Stomach (tissue), 9 donors: ENCODE data around the gene NPHP4. TPM values are rescaled to one million over a fixed set of nuclear protein-coding genes. Genes with fewer than 3 reads are reported as not detected.

Source experiments
- DNase-seq, 2 donors: peaks; one replicate each; pipeline versions ENCODE4 v3.0.0 to v3.0.0-alpha.2; 2013 to 2019
- H3K27ac ChIP-seq, 5 donors: fragments of 200-600 bp in 4 of 5; sonication (generic) in 4 of 5; one replicate each; pipeline ENCODE4 v1.5.1; 2013 to 2019; ENCODE audit warnings: mild to moderate bottlenecking in 1 of 5, moderate library complexity in 1 of 5
- H3K27me3 ChIP-seq, 3 donors: fragments of 200-600 bp; sonication (generic); one replicate each; pipeline ENCODE4 v1.5.1; 2017 to 2019; ENCODE audit warnings: mixed run types in 1 of 3
- H3K36me3 ChIP-seq, 4 donors: fragments of 200-600 bp; sonication (generic); 1 replicate in 3 of 4; 2 replicates in 1 of 4; pipeline ENCODE4 v1.5.1; 2016 to 2019
- H3K4me1 ChIP-seq, 4 donors: fragments of 200-600 bp; sonication (generic); one replicate each; pipeline ENCODE4 v1.5.1; 2016 to 2019
- H3K4me3 ChIP-seq, 4 donors: fragments of 200-600 bp; sonication (generic) in 3 of 4; one replicate each; pipeline ENCODE4 v1.5.1; 2016 to 2019; ENCODE audit warnings: mild to moderate bottlenecking in 1 of 4
- H3K9me3 ChIP-seq, 4 donors: fragments of 200-600 bp; sonication (generic); one replicate each; pipeline ENCODE4 v1.5.1; 2016 to 2019
- CTCF ChIP-seq, 7 experiments: fragments of 450-650 bp in 4 of 7; fragments of 200-600 bp in 3 of 7; sonication (generic) in 3 of 7; IDR thresholded peaks; one replicate each; pipeline ENCODE4 v1.5.1; 2016 to 2019; ENCODE audit warnings: antibody characterized with exemption in 7 of 7, control low read depth in 2 of 7, mild to moderate bottlenecking in 1 of 7
- EP300 ChIP-seq: sonication (generic); formaldehyde crosslinking; IDR thresholded peaks from one replicate; pipeline ENCODE4 v1.6.1; 2017; ENCODE audit warnings: antibody characterized with exemption
- POLR2A ChIP-seq, 4 donors: fragments of 450-650 bp; IDR thresholded peaks; one replicate each; pipeline ENCODE4 v1.6.1; 2016; ENCODE audit warnings: antibody characterized with exemption in 4 of 4, control low read depth in 2 of 4, mild to moderate bottlenecking in 1 of 4, moderate library complexity in 1 of 4
- POLR2AphosphoS5 ChIP-seq, 3 donors: sonication (generic); formaldehyde crosslinking; IDR thresholded peaks; one replicate each; pipeline ENCODE4 v1.6.1; 2016; ENCODE audit warnings: antibody characterized with exemption in 3 of 3
- WGBS, 5 donors: extraction: QIAGEN DNeasy Blood & Tissue Kit in 3 of 5; methylation state at CpG; one replicate each; pipeline versions ENCODE4 v1.1.5 to v1.1.7; 2013 to 2018; 5-methylcytosine and 5-hydroxymethylcytosine counted together
- intact Hi-C: fragments of 100-400 bp; cut with DNase I; formaldehyde crosslinking; loops from one replicate; pipeline ENCODE4 v1.15.1; 2023; ENCODE audit warnings: low total_unique reads
- polyA plus RNA-seq, 3 donors: library from polyadenylated mRNA; stranded (reverse); fragments of 200-250 nt; gene quantifications; one replicate each; pipeline ENCODE4 v1.2.3, GENCODE V29; 2013
- total RNA-seq, 5 donors: library from RNA; depleted of rRNA; stranded (reverse); fragments of >200 nt; gene quantifications; one replicate each; pipeline versions ENCODE4 v1.1.0 to v1.2.3, GENCODE V29; 2014 to 2016
- donor health status: healthy with polysubstance abuse.
- donor health status: Bipolar disorder and iron deficiency.
- donor health status: healthy.

Gene NPHP4
- total and polyA plus RNA-seq, 8 donors, result 1.9 to 29.7 (median 7.3) TPM

- intact Hi-C loops, result loop anchor here (10.0 kb wide), 1 partner anchor 210 kb away; the partner anchor contains the start of gene RNF207
- Histone ChIP-seq H3K4me1 (peaks cover 17 to 40% (median 28%) of the 10 kb centered on the region in 4 donors), H3K27me3 (peaks cover 0 to 21% (median 7%) of the 10 kb centered on the region in 3 donors), H3K9me3 (no peaks in the 10 kb centered on the region), H3K4me3 (peak overlapping the region in 2 of 4 donors; percentile 20 to 91), H3K27ac (peak overlapping the region in 2 of 5 donors; percentile 39 to 42), H3K36me3 (peaks cover 0 to 4% (median 0%) of the 10 kb centered on the region in 4 donors)
- TF ChIP-seq EP300, result no peak
- no peak for TF ChIP-seq CTCF (IDR thresholded peaks at IDR 0.05)
- no peak for TF ChIP-seq POLR2AphosphoS5 (IDR thresholded peaks at IDR 0.05)
- no peak for TF ChIP-seq POLR2A (IDR thresholded peaks at IDR 0.05)
- 74 to 85% (median 79%) methylated on average over 24 to 29 of the region's 29 CpGs for WGBS, 5 donors
- DNase-seq, result peak in 1 of 2 donors; percentile 47
Observed at GRCh38 chr1:5994713-5995621, 2.7 kb upstream of the NPHP4 start.

- no peak for TF ChIP-seq POLR2A (IDR thresholded peaks at IDR 0.05)
- TF ChIP-seq EP300, result no peak
- TF ChIP-seq CTCF (IDR thresholded peaks at IDR 0.05), result no peak
- TF ChIP-seq POLR2AphosphoS5 (IDR thresholded peaks at IDR 0.05), result no peak
- Histone ChIP-seq H3K4me1 (peaks cover 17 to 40% (median 28%) of the 10 kb centered on the region in 4 donors), H3K36me3 (peaks cover 0 to 4% (median 0%) of the 10 kb centered on the region in 4 donors), H3K27ac (peak overlapping the region in 3 of 5 donors; percentile 39 to 96 (median 42)), H3K27me3 (peaks cover 0 to 20% (median 7%) of the 10 kb centered on the region in 3 donors), H3K9me3 (no peaks in the 10 kb centered on the region), H3K4me3 (peak overlapping the region; percentile 82 to 99 (median 90))
- no peak for DNase-seq
- 30 to 42% (median 40%) methylated on average over 23 to 29 of the region's 29 CpGs for WGBS, 5 donors
- intact Hi-C loops, result loop anchor here (10.0 kb wide), 1 partner anchor 211 kb away; the partner anchor contains the start of gene RNF207
Observed at GRCh38 chr1:5993556-5994491, 1.6 kb upstream of the NPHP4 start.

GRCh38 chr1:5992814-5993555, 760 bp upstream of the NPHP4 start:
- Histone ChIP-seq H3K4me3 (peak overlapping the region; percentile 82 to 99 (median 90)), H3K27me3 (peaks cover 0 to 17% (median 7%) of the 10 kb centered on the region in 3 donors), H3K27ac (peak overlapping the region in 4 of 5 donors; percentile 92 to 96 (median 96)), H3K9me3 (no peaks in the 10 kb centered on the region), H3K4me1 (peaks cover 17 to 40% (median 28%) of the 10 kb centered on the region in 4 donors), H3K36me3 (peaks cover 0 to 4% (median 0%) of the 10 kb centered on the region in 4 donors)
- intact Hi-C loops, result loop anchor here (10.0 kb wide), 1 partner anchor 212 kb away; the partner anchor contains the start of gene RNF207
- TF ChIP-seq POLR2A (IDR thresholded peaks at IDR 0.05) (no peak), EP300 (no peak), CTCF (IDR thresholded peaks at IDR 0.05) (no peak)
- peak in 1 of 2 donors; percentile 28 for DNase-seq
- 0 to 2% (median 1%) methylated on average over 28 to 49 of the region's 49 CpGs for WGBS, 5 donors
